T-cell (primary cell): ENCODE data around the gene IQCE. TPM values are rescaled to one million over a fixed set of nuclear protein-coding genes. Genes with fewer than 3 reads are reported as not detected.

Experiments
- ATAC-seq, 4 experiments: fragments of 200-7000 bp in 3 of 4; fragments of 150-1000 bp in 1 of 4; cut with Tn5 transposase; replicated peaks in 1 of 4; 1 replicate in 3 of 4; 2 replicates in 1 of 4; pipeline ENCODE4 v1.10.0; 2021; ENCODE audit warnings: moderate library complexity in 3 of 4, mild to moderate bottlenecking in 2 of 4, moderate number of reproducible peaks in 1 of 4
- CTCF ChIA-PET, 2 donors: fragments of 300-600 bp; sonication (Branson Sonifier 250); formaldehyde crosslinking; loops; one replicate each; lab custom pipeline; 2022; ENCODE audit warnings: antibody characterized with exemption in 2 of 2; lab: Charles Lee
- POLR2A ChIA-PET, 2 donors: fragments of 300-600 bp; sonication (Branson Sonifier 250); formaldehyde crosslinking; loops; one replicate each; lab custom pipeline; 2022; ENCODE audit warnings: antibody characterized with exemption in 2 of 2; lab: Charles Lee
- DNase-seq, 35 experiments: peaks; one replicate each; pipeline versions ENCODE4 v3.0.0 to v3.0.0-alpha.2; 2013 to 2023
- H3K27ac ChIP-seq: one replicate; pipeline ENCODE4 v1.5.1; 2013; ENCODE audit warnings: low read length
- H3K27me3 ChIP-seq, 2 experiments: replicated peaks in 1 of 2; 1 replicate in 1 of 2; 2 replicates in 1 of 2; pipeline versions ENCODE4 v1.6.1 to v1.7.0; 2013; ENCODE audit warnings: low read length in 1 of 2, mixed read lengths in 1 of 2; ENCODE audit not compliant: control insufficient read depth in 2 of 2, insufficient read depth in 2 of 2; ENCODE audit errors: extremely low read depth in 1 of 2
- H3K36me3 ChIP-seq, 2 donors: 1 replicate in 1 of 2; 2 replicates in 1 of 2; pipeline versions ENCODE4 v1.6.1 to v1.7.0; 2013; ENCODE audit warnings: low read length in 1 of 2; ENCODE audit not compliant: control insufficient read depth in 2 of 2, insufficient read depth in 1 of 2; ENCODE audit errors: extremely low read depth in 1 of 2
- H3K4me1 ChIP-seq, 2 experiments: 1 replicate in 1 of 2; 2 replicates in 1 of 2; pipeline versions ENCODE4 v1.6.1 to v1.7.0; 2013; ENCODE audit warnings: low read length in 2 of 2, mixed read lengths in 1 of 2; ENCODE audit not compliant: insufficient read depth in 2 of 2, control insufficient read depth in 1 of 2; ENCODE audit errors: extremely low read depth in 1 of 2
- H3K4me3 ChIP-seq, 2 donors: 1 replicate in 1 of 2; 2 replicates in 1 of 2; pipeline versions ENCODE4 v1.5.1 to v1.7.0; 2013; ENCODE audit warnings: mild to moderate bottlenecking in 2 of 2, low read length in 1 of 2, moderate library complexity in 1 of 2; ENCODE audit not compliant: control insufficient read depth in 1 of 2; ENCODE audit errors: extremely low read depth in 1 of 2
- H3K9me3 ChIP-seq: 2 replicates; pipeline ENCODE4 v1.7.0; 2013
- H3K27ac Mint-ChIP-seq, 2 donors: one replicate each; pipeline ENCODE4 v1.8.0; 2020 to 2021; ENCODE audit warnings: mild to moderate bottlenecking in 2 of 2, mixed read lengths in 2 of 2
- H3K27me3 Mint-ChIP-seq, 2 donors: one replicate each; pipeline ENCODE4 v1.8.0; 2021 to 2022; ENCODE audit warnings: mixed read lengths in 2 of 2
- H3K36me3 Mint-ChIP-seq: one replicate; pipeline ENCODE4 v1.8.0; 2021; ENCODE audit warnings: mixed read lengths
- H3K4me1 Mint-ChIP-seq, 3 donors: one replicate each; pipeline ENCODE4 v1.8.0; 2020 to 2022; ENCODE audit warnings: mixed read lengths in 3 of 3, mild to moderate bottlenecking in 1 of 3
- H3K4me3 Mint-ChIP-seq, 3 donors: one replicate each; pipeline ENCODE4 v1.8.0; 2020 to 2022; ENCODE audit warnings: mild to moderate bottlenecking in 3 of 3, mixed read lengths in 3 of 3, moderate library complexity in 3 of 3
- H3K9me3 Mint-ChIP-seq, 3 donors: one replicate each; pipeline ENCODE4 v1.8.0; 2020 to 2022; ENCODE audit warnings: mixed read lengths in 3 of 3
- WGBS: methylation state at CpG from one replicate; pipeline ENCODE4 v1.1.5; 2013; ENCODE audit warnings: missing lambda C conversion rate; ENCODE audit not compliant: insufficient coverage; 5-methylcytosine and 5-hydroxymethylcytosine counted together
- total RNA-seq, 35 experiments: library from RNA in 6 of 35; stranded (reverse) in 6 of 35; fragments of 120-200 nt in 1 of 35; gene quantifications; one replicate each; pipeline versions ENCODE4 v1.2.1 to v1.2.4 and lab custom pipeline; 2013 to 2026

IQCE gene
- total RNA-seq, 5 donors from 2014 or later (not counting 1 experiment from before 2014, with no cell fraction given) = 4.5 to 11.7 (median 8.0) TPM

DNA sequence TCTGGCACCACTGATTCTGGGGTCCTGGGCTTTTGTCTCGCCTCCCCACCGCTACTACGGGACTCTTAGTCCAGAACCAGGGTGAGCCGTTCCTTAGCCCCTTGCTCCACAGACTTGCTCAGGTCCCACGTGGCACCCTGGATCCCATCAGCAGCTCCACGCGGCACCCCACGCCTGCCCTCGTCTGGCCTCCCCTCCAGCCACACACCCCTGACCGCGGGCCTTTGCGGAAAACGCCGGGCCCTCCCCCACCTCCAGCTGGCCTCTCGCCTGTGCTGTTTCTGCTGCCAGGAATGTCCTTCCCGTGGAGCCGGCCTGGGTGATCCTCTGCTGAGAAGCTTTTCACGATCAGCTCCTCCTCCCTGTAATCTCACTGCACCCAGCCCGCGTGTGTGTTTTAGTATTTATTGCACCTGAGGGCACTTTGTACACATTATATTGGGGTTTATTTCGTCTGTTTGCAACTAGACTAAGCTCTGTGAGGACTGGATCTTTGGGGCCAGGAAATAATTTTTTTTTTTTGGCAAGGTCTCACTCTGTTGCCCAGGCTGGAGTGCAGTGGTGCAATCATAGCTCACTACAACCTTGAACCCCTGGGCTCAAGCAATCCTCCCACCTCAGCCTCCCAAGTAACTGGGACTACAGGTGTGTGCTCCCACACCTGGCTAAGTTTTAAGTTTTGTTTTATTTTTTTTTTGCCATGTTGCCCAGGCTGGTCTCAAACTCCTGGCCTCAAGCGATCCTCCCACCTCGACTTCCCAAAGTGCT, 62.5 kb downstream of the IQCE start:
- H3K4me1 Mint-ChIP-seq = no peaks in the 10 kb centered on the region
- H3K4me1 ChIP-seq = no peaks in the 10 kb centered on the region
- CTCF ChIA-PET = no interaction called here
- H3K9me3 Mint-ChIP-seq = no peaks in the 10 kb centered on the region
- no peaks in the 10 kb centered on the region for H3K36me3 Mint-ChIP-seq
- 91% methylated on average over 15 of the region's 23 CpGs for WGBS
- peaks cover 0 to 12% of the 10 kb centered on the region in 2 experiments for H3K27me3 ChIP-seq
- H3K4me3 Mint-ChIP-seq = no peak overlapping the region
- no peaks in the 10 kb centered on the region for H3K27me3 Mint-ChIP-seq
- H3K36me3 ChIP-seq = no peaks in the 10 kb centered on the region
- DNase-seq = no peak
- POLR2A ChIA-PET = no interaction called here
- H3K27ac ChIP-seq = no peak overlapping the region
- no peaks in the 10 kb centered on the region for H3K9me3 ChIP-seq
- no peak overlapping the region for H3K27ac Mint-ChIP-seq
- H3K4me3 ChIP-seq = no peak overlapping the region
- ATAC-seq = no peak

GRCh38 chr7:2621948-2622640, 63.3 kb downstream of the IQCE start:
- Histone ChIP-seq H3K9me3 (no peaks in the 10 kb centered on the region), H3K27me3 (peaks cover 0 to 20% of the 10 kb centered on the region in 2 experiments), H3K4me1 (no peaks in the 10 kb centered on the region), H3K27ac (no peak overlapping the region), H3K4me3 (no peak overlapping the region), H3K36me3 (no peaks in the 10 kb centered on the region)
- Mint-ChIP-seq H3K4me3 (no peak overlapping the region), H3K9me3 (no peaks in the 10 kb centered on the region), H3K4me1 (no peaks in the 10 kb centered on the region), H3K27ac (no peak overlapping the region), H3K36me3 (no peaks in the 10 kb centered on the region), H3K27me3 (no peaks in the 10 kb centered on the region)
- ChIA-PET POLR2A (no interaction called here), CTCF (no interaction called here)
- WGBS = 74% methylated on average over 4 of the region's 12 CpGs
- DNase-seq = no peak
- ATAC-seq = no peak

- WGBS = 66% methylated on average over 14 of the region's 19 CpGs
- H3K4me3 ChIP-seq = no peak overlapping the region
- Mint-ChIP-seq H3K4me1 (no peaks in the 10 kb centered on the region), H3K4me3 (no peak overlapping the region), H3K36me3 (no peaks in the 10 kb centered on the region), H3K9me3 (no peaks in the 10 kb centered on the region), H3K27me3 (no peaks in the 10 kb centered on the region), H3K27ac (no peak overlapping the region)
- H3K27ac ChIP-seq = no peak overlapping the region
- DNase-seq (no peak), ATAC-seq (no peak)
- ChIA-PET POLR2A (no interaction called here), CTCF (no interaction called here)
- H3K9me3 ChIP-seq = no peaks in the 10 kb centered on the region
- H3K27me3 ChIP-seq = peaks cover 0 to 20% of the 10 kb centered on the region in 2 experiments
- H3K36me3 ChIP-seq = no peaks in the 10 kb centered on the region
- no peaks in the 10 kb centered on the region for H3K4me1 ChIP-seq
These were observed 64.3 kb downstream of the IQCE start for GRCh38 chr7:2622869-2623697.

- no peaks in the 10 kb centered on the region for H3K9me3 ChIP-seq
- no peaks in the 10 kb centered on the region for H3K4me1 ChIP-seq
- ChIA-PET POLR2A (no interaction called here), CTCF (no interaction called here)
- ATAC-seq (no peak), DNase-seq (no peak)
- 86% methylated on average over 6 of the region's 10 CpGs for WGBS
- no peak overlapping the region for H3K4me3 ChIP-seq
- no peaks in the 10 kb centered on the region for H3K4me1 Mint-ChIP-seq
- H3K27ac Mint-ChIP-seq = no peak overlapping the region
- H3K36me3 ChIP-seq = no peaks in the 10 kb centered on the region
- H3K9me3 Mint-ChIP-seq = no peaks in the 10 kb centered on the region
- H3K27me3 ChIP-seq = peaks cover 0 to 20% of the 10 kb centered on the region in 2 experiments
- H3K27ac ChIP-seq = no peak overlapping the region
- no peaks in the 10 kb centered on the region for H3K36me3 Mint-ChIP-seq
- no peak overlapping the region for H3K4me3 Mint-ChIP-seq
- no peaks in the 10 kb centered on the region for H3K27me3 Mint-ChIP-seq
These were observed 64.9 kb downstream of the IQCE start for GRCh38 chr7:2623698-2624014.

- Mint-ChIP-seq H3K4me3 (no peak overlapping the region), H3K36me3 (no peaks in the 10 kb centered on the region), H3K9me3 (no peaks in the 10 kb centered on the region), H3K27ac (no peak overlapping the region), H3K4me1 (no peaks in the 10 kb centered on the region), H3K27me3 (no peaks in the 10 kb centered on the region)
- POLR2A ChIA-PET = interaction anchor here in 1 of 2 donors (0.6 kb wide), 1 partner anchor 81 kb away, joined by 8 read pairs; no protein-coding TSS in a partner anchor
- no peak for DNase-seq
- Histone ChIP-seq H3K36me3 (no peaks in the 10 kb centered on the region), H3K4me3 (no peak overlapping the region), H3K27ac (no peak overlapping the region), H3K27me3 (peaks cover 0 to 20% of the 10 kb centered on the region in 2 experiments), H3K9me3 (no peaks in the 10 kb centered on the region), H3K4me1 (no peaks in the 10 kb centered on the region)
- no peak for ATAC-seq
- WGBS = 86% methylated on average over 10 of the region's 18 CpGs
- CTCF ChIA-PET = interaction anchor here in 1 of 2 donors (0.7 kb wide), 1 partner anchor 32 kb away, joined by 5 read pairs; no protein-coding TSS in a partner anchor
These were observed 65.6 kb downstream of the IQCE start for GRCh38 chr7:2624293-2624886.

GRCh38 chr7:2626498-2627117, 67.8 kb downstream of the IQCE start:
- Histone ChIP-seq H3K27ac (no peak overlapping the region), H3K36me3 (no peaks in the 10 kb centered on the region), H3K9me3 (no peaks in the 10 kb centered on the region), H3K27me3 (peaks cover 0 to 30% of the 10 kb centered on the region in 2 experiments), H3K4me3 (no peak overlapping the region), H3K4me1 (peaks cover 0 to 6% of the 10 kb centered on the region in 2 experiments)
- Mint-ChIP-seq H3K36me3 (no peaks in the 10 kb centered on the region), H3K27me3 (no peaks in the 10 kb centered on the region), H3K9me3 (no peaks in the 10 kb centered on the region), H3K4me1 (peaks cover 4 to 6% (median 5%) of the 10 kb centered on the region in 3 donors), H3K27ac (no peak overlapping the region), H3K4me3 (no peak overlapping the region)
- ATAC-seq = no peak
- CTCF ChIA-PET = no interaction called here
- DNase-seq = no peak
- 64% methylated on average over 18 of the region's 20 CpGs for WGBS
- POLR2A ChIA-PET = no interaction called here
